Neural cell (in vitro differentiated cells): ENCODE measurements around the gene CST4. TPM values are rescaled to one million over a fixed set of nuclear protein-coding genes. Genes with fewer than 3 reads are reported as not detected.

Experiments used
- H2AFZ ChIP-seq: fragments of 200-600, 300-800 bp; sonication (generic), shearing (Covaris generic); 2 replicates; pipeline ENCODE4 v1.6.0; 2014; ENCODE audit warnings: low read depth, mild to moderate bottlenecking, antibody characterized with exemption, low read length, moderate library complexity
- H3F3A ChIP-seq: fragments of 200-600 bp; shearing (Covaris generic); 2 replicates; pipeline ENCODE4 v1.6.1; 2016; ENCODE audit warnings: mild to moderate bottlenecking, moderate library complexity, mixed read lengths, antibody characterized with exemption, low read length; ENCODE audit not compliant: insufficient read depth, poor library complexity, severe bottlenecking
- H3K27ac ChIP-seq: fragments of 200-600, 300-800 bp; sonication (generic), shearing (Covaris generic); 2 replicates; pipeline ENCODE4 v1.5.1; 2014; ENCODE audit warnings: mild to moderate bottlenecking, low read length, moderate library complexity
- H3K27me3 ChIP-seq: fragments of 300-800, 200-600 bp; sonication (generic), shearing (Covaris generic); 2 replicates; pipeline ENCODE4 v1.6.0; 2014; ENCODE audit warnings: mild to moderate bottlenecking, low read depth, low read length, moderate library complexity; ENCODE audit not compliant: insufficient read depth
- H3K36me3 ChIP-seq: fragments of 300-800, 200-600 bp; sonication (generic), shearing (Covaris generic); 2 replicates; pipeline ENCODE4 v1.5.1; 2014; ENCODE audit warnings: mild to moderate bottlenecking, antibody characterized with exemption, low read length, moderate library complexity; ENCODE audit not compliant: insufficient read depth
- H3K4me2 ChIP-seq: fragments of 300-800, 200-600 bp; sonication (generic), shearing (Covaris generic); 2 replicates; pipeline ENCODE4 v1.6.0; 2014; ENCODE audit warnings: mild to moderate bottlenecking, low read length
- H3K4me3 ChIP-seq: fragments of 300-800, 200-600 bp; sonication (generic), shearing (Covaris generic); 2 replicates; pipeline ENCODE4 v1.5.1; 2014; ENCODE audit warnings: mild to moderate bottlenecking, low read length, moderate library complexity
- H3K79me2 ChIP-seq: fragments of 200-600 bp; shearing (Covaris generic); replicated peaks from 2 replicates; pipeline ENCODE4 v1.6.0; 2014; ENCODE audit warnings: mild to moderate bottlenecking, low read length, moderate library complexity; ENCODE audit not compliant: insufficient read depth
- H3K9ac ChIP-seq: fragments of 300-800, 200-600 bp; sonication (generic), shearing (Covaris generic); 2 replicates; pipeline ENCODE4 v1.6.1; 2016; ENCODE audit warnings: mild to moderate bottlenecking, low read length, mixed read lengths
- H3K9me2 ChIP-seq: fragments of 200-600 bp; shearing (Covaris generic); 2 replicates; pipeline ENCODE4 v1.6.1; 2016; ENCODE audit warnings: mild to moderate bottlenecking, low read length, mixed read lengths; ENCODE audit not compliant: insufficient read depth
- H3K9me3 ChIP-seq: fragments of 200-600, 300-800 bp; sonication (generic), shearing (Covaris generic); 2 replicates; pipeline ENCODE4 v1.6.1; 2016; ENCODE audit warnings: mild to moderate bottlenecking, mixed run types, low read length, moderate library complexity, mixed read lengths
- H4K20me1 ChIP-seq: fragments of 200-600 bp; shearing (Covaris generic); 2 replicates; pipeline ENCODE4 v1.6.1; 2016; ENCODE audit warnings: mild to moderate bottlenecking, mixed run types; ENCODE audit not compliant: insufficient read depth
- CTCF ChIP-seq: fragments of 450-650 bp; IDR thresholded peaks from 2 replicates; pipeline ENCODE4 v1.5.1; 2014; ENCODE audit warnings: antibody characterized with exemption, mild to moderate bottlenecking, moderate library complexity; ENCODE audit not compliant: poor library complexity, severe bottlenecking
- EP300 ChIP-seq: fragments of 450-650 bp; conservative IDR thresholded peaks from 2 replicates; pipeline ENCODE4 v1.6.1; 2014; ENCODE audit warnings: antibody characterized with exemption, mild to moderate bottlenecking, moderate library complexity; ENCODE audit not compliant: poor library complexity, severe bottlenecking
- EZH2 ChIP-seq: fragments of 200-600, 300-800 bp; shearing (Covaris generic), sonication (generic); IDR thresholded peaks from 2 replicates; pipeline ENCODE4 v1.6.1; 2014; ENCODE audit warnings: antibody characterized with exemption, low read length, borderline replicate concordance, mild to moderate bottlenecking; ENCODE audit not compliant: insufficient read depth, poor library complexity, severe bottlenecking
- MXI1 ChIP-seq: fragments of 450-650 bp; conservative IDR thresholded peaks from 2 replicates; pipeline ENCODE4 v1.6.1; 2014; ENCODE audit warnings: antibody characterized with exemption, mild to moderate bottlenecking; ENCODE audit not compliant: poor library complexity, severe bottlenecking
- POLR2AphosphoS5 ChIP-seq: IDR thresholded peaks from 2 replicates; pipeline ENCODE4 v1.6.1; 2012
- RAD21 ChIP-seq: fragments of 450-650 bp; conservative IDR thresholded peaks from 2 replicates; pipeline ENCODE4 v1.6.1; 2014; ENCODE audit warnings: antibody characterized with exemption, mild to moderate bottlenecking, moderate library complexity
- REST ChIP-seq: IDR thresholded peaks from 2 replicates; pipeline ENCODE4 v1.6.1; 2012; ENCODE audit warnings: borderline replicate concordance
- SMC3 ChIP-seq: fragments of 450-650 bp; conservative IDR thresholded peaks from 2 replicates; pipeline ENCODE4 v1.6.1; 2014; ENCODE audit warnings: antibody characterized with exemption, mild to moderate bottlenecking, moderate library complexity; ENCODE audit not compliant: poor library complexity
- TAF1 ChIP-seq: IDR thresholded peaks from 2 replicates; pipeline ENCODE4 v1.6.1; 2012; ENCODE audit warnings: low read depth
- polyA plus RNA-seq: library from polyadenylated mRNA; depleted of rRNA; stranded (reverse); fragments of >200 nt; gene quantifications from 2 replicates; pipeline ENCODE4 v1.2.3, GENCODE V29; 2014

The CST4 gene
- polyA plus RNA-seq, 1 donor from 2014 or later = not detected

- no peak for TF ChIP-seq SMC3
- TF ChIP-seq TAF1 = no peak
- Histone ChIP-seq H3K36me3 (no peaks in the 10 kb centered on the region), H2AFZ (no peak overlapping the region), H3F3A (no peaks in the 10 kb centered on the region), H3K4me3 (no peak overlapping the region), H4K20me1 (no peaks in the 10 kb centered on the region), H3K9ac (no peak overlapping the region), H3K9me3 (no peaks in the 10 kb centered on the region), H3K9me2 (no peaks in the 10 kb centered on the region), H3K79me2 (no peaks in the 10 kb centered on the region), H3K27ac (no peak overlapping the region), H3K4me2 (no peak overlapping the region), H3K27me3 (no peaks in the 10 kb centered on the region)
These were observed 21.2 kb downstream of the CST4 start for GRCh38 chr20:23667666-23668065.

- H3K79me2 ChIP-seq = no peaks in the 10 kb centered on the region
- no peaks in the 10 kb centered on the region for H3K27me3 ChIP-seq
- H3F3A ChIP-seq = no peaks in the 10 kb centered on the region
- no peak overlapping the region for H2AFZ ChIP-seq
- H3K4me3 ChIP-seq = no peak overlapping the region
- no peak overlapping the region for H3K4me2 ChIP-seq
- TF ChIP-seq TAF1 (no peak), EZH2 (no peak), MXI1 (no peak), SMC3 (no peak), POLR2AphosphoS5 (no peak), RAD21 (no peak), REST (no peak), EP300 (no peak), CTCF (no peak)
- no peaks in the 10 kb centered on the region for H4K20me1 ChIP-seq
- no peak overlapping the region for H3K27ac ChIP-seq
- no peaks in the 10 kb centered on the region for H3K9me2 ChIP-seq
- no peaks in the 10 kb centered on the region for H3K36me3 ChIP-seq
- H3K9me3 ChIP-seq = no peaks in the 10 kb centered on the region
- H3K9ac ChIP-seq = no peak overlapping the region
These were observed 22.1 kb downstream of the CST4 start for GRCh38 chr20:23666698-23667097.

- H3K9me2 ChIP-seq = no peaks in the 10 kb centered on the region
- H3K27me3 ChIP-seq = no peaks in the 10 kb centered on the region
- H3F3A ChIP-seq = no peaks in the 10 kb centered on the region
- H3K9ac ChIP-seq = no peak overlapping the region
- no peaks in the 10 kb centered on the region for H3K36me3 ChIP-seq
- TF ChIP-seq SMC3 (no peak), MXI1 (no peak), RAD21 (no peak), CTCF (no peak), REST (no peak)
- H2AFZ ChIP-seq = no peak overlapping the region
- no peak overlapping the region for H3K27ac ChIP-seq
- no peaks in the 10 kb centered on the region for H3K79me2 ChIP-seq
- H3K9me3 ChIP-seq = no peaks in the 10 kb centered on the region
- H3K4me3 ChIP-seq = no peak overlapping the region
- no peak overlapping the region for H3K4me2 ChIP-seq
- no peaks in the 10 kb centered on the region for H4K20me1 ChIP-seq
These were observed 22.6 kb downstream of the CST4 start for GRCh38 chr20:23666189-23666588.
